ENCODE results near the gene ADGRE1.

The ADGRE1 gene

DNA sequence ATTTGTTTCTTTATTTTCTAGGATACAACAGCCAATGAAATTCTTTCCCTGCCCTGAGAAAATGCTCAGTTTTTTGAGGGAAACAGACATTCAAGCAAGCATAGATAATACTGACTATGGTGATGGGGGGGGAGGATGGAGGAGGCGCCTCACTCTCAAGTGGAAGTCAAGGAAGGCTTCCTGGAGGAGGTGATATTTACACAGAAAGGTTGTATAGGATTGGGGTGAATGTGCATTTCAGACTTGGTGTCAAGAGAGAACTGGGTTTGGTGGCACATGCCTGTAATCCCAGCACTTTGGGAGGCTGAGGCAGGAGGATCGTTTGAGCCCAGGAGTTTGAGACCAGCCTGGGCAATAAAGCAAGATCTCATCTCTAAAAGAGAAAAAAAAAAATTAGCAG is 12.2 kb upstream of the ADGRE1 start:
- no peak for DNase-seq (ENCODE audit: low read depth in 2 of 2, low spot score in 1 of 2)

DNA sequence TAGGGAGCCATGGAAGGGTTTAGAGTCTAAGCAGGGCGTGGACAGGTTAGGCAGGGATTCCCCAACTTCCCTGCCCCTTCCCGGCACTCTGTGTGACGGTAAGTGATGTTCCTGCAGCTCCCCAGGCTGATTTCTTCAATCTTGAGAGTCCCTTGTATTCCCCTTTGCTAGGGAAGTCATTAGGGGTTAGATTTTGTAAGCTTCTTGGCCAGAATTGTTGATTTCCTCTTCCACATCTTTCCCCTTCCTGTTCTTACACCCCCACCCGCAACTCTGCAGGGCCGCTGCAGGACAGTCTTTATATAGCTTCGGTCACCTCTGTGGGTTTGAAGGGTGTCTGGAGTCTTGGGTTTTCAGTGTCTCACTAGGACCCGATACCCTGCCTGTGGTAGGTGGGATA is 10.6 kb upstream of the ADGRE1 start:
- no peak for DNase-seq (ENCODE audit: low read depth in 2 of 2, low spot score in 1 of 2)

DNA sequence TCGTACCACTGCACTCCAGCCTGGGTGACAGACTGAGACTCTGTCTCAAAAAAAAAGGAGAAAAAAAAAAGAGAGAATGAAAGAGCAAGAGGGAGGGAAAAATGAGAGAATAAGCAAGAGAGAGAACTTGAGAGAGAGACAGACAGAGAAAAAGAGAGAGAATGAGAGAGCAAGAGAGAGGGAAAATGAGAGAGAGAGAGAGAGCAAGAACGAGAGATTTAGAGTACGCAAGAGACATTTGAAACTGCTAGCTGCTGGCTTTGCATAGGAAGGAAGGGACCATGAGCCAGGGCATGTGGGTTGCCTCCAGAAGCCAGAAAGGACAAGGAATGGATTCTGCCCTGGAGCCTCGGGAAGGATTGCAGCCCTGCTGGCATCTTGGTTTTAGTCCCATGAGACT is 9.6 kb upstream of the ADGRE1 start:
- DNase-seq (ENCODE audit: low read depth in 2 of 2, low spot score in 1 of 2), result no peak

DNA sequence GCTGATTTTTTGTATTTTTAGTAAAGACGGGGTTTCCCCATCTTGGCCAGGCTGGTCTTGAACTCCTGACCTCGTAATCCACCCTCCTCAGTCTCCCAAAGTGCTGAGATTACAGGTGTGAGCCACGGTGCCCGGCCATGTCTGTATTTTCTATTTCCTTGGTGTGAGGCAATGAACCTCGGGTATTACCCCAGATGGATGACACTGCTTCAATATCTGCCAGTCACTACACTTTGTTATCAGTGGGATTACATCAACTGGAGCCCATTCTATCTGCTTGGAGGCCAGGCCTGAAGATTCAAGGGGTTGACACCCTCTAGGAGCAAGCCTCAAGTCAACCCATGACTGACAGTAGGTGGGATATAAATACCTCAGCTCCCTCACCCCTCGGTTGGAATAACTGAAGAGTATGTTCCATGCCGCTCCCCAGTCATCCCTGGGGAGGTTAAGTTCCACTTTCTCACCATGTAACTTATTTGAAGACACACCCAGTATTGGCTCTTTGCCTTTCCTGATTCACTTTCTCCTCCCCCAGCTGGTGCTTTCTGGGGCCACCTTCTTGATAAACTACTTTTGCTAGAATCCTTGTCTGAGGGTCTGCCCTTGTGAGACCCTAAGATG is 992 bp upstream of the ADGRE1 start:
- no peak for DNase-seq (ENCODE audit: low read depth in 2 of 2, low spot score in 1 of 2)

DNA sequence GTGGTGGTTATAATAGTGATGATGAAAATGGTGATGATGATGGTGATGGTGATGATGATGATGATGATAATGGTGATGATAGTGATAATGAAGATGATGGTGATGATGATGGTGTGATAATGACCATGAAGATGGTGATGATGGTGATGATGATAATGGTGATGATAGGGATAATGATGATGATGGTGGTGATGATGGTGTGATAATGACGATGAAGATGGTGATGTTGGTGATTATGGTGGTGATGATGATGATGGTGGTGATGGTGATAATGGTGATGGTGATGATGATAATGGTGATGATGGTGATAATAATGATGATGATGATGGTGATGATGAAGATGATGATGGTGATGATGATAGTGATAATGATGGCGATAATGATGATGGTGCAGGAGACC is 1.6 kb downstream of the ADGRE1 start:
- DNase-seq (ENCODE audit: low read depth in 2 of 2, low spot score in 1 of 2), result no peak

DNA sequence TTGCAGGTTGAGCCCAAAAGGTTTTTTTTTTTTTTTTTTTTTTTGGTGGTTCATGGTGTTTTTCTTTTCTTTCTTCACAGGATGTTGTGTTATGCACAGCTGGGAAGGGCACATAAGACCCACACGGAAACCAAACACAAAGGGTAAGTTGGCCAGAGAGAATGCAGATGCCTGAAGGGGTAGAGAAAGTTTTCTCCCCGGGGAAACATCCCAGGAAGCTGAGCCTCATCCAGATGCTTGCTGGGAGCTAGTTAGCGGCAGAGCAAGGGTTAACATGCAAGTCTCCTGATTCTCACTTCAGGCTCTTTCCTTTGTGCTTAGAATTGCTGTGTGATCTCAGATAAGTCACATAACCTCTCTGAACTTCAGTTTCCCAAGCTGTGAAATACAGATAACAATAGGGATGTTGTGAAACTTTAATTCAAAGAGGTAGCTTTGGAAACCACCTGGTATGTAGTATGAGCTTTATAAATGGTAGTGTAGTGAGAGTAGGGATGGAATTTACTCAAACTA is 3.1 kb downstream of the ADGRE1 start:
- DNase-seq (ENCODE audit: low read depth in 2 of 2, low spot score in 1 of 2), result no peak

DNA sequence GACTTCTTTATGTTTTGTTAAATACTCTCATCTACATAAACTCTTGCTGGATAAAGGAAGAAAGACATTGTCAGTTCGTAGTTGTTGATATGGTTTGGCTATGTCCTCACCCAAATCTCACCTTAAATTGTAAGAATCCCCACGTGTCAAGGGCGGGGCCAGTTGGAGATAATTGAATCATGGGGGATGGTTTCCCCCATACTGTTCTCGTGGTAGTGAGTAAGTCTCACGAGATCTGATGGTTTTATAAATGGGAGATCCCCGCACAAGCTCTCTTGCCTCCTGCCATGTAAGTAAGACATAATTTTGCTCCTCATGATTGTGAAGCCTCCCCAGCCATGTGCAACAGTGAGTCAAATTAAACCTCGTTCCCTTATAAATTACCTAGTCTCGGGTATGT is 3.6 kb downstream of the ADGRE1 start:
- DNase-seq (ENCODE audit: low read depth in 2 of 2, low spot score in 1 of 2), result no peak

DNA sequence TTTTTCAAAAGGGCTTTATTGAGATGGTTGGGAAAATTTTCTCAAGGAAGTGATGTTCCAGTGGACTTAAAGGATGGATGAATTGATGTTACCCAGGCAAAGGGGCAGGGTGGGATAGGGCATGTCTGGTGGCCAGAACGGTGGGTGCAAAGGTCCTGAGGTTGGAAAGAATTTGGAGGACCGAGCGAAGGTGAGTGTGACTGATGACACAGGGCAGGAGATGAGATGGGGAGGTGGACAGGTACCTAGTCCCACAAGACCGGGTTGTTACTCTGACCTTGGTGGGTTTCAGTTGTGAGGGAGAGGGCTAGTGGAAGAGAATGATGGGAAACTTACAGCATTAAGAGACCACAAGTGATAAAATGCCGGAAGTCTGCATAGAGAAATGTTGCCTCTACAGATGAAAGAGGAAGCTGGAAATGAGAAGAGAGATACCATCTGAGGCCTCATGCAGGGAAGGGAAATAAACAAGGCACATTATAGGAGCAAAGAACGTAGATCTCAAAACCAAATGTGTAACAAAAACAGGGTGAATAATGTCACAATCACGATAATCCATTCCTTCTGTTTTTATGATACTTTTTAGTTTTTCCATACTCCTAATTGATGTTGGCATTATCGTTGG is 4.5 kb downstream of the ADGRE1 start:
- DNase-seq (ENCODE audit: low read depth in 2 of 2, low spot score in 1 of 2), result no peak

DNA sequence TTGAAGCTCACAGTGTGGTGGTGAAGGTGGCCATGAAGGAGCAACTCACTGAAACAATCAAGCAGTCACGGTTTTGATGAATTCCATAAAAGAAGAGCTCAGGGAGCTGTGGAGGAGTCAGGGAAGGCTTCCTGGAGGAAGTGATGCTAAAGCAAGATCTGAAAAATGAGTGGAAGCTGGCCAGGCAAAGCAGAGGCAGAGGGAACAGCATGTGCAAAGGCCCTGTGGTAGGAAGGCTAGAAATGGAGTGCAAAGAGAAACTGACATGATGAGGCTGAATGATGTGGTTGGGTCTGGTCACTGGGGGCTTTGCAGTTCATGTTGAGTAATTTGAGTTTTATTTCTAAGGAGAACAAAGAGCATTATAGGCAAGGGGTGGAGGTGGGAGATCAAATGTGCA is 6.9 kb downstream of the ADGRE1 start:
- no peak for DNase-seq (ENCODE audit: low read depth in 2 of 2, low spot score in 1 of 2)

DNA sequence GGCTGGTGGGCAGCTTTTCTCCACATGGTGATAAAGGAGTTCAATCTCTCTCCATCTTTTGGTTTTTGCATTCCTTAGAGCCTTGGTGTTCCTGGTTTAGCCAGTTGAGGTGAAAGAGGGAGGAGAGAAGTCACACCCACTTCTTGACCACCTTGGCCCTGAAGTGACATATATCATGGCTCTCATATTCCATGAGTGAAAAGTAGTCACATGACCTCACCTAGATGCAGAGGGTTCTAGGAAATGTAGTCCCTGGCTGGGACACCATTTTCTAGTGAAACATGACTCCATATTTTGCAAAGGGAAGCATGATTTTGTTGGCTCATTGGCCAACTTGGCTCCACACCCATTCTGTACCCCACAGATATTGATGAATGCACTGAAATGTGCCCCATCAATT is 16.1 kb downstream of the ADGRE1 start:
- no peak for DNase-seq (ENCODE audit: low read depth in 2 of 2, low spot score in 1 of 2)

DNA sequence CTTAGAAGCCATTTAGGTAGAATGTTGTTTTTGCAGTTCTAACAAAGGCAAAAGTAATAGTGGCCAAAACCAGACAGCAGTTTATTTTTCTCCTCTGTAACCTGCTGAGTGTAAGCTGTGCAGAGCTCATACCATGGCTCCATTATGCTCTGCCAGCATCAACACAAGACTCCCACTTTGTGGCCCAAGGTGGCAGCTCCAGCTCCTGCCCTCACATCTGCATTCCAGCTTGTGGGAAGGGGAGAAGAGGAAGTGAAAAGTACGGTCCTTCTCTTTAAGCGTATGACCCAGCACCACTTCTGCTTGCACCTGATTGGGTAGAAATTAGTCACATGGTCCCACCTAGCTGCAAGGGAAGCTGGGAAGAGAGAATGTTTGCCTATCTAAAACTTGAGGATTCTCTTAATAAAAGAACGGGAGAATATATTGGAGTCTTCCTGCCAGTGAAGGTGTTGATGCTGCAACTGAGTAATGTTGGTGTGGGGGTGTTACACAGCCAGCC is 19.2 kb downstream of the ADGRE1 start:
- no peak for DNase-seq (ENCODE audit: low read depth in 2 of 2, low spot score in 1 of 2)

DNA sequence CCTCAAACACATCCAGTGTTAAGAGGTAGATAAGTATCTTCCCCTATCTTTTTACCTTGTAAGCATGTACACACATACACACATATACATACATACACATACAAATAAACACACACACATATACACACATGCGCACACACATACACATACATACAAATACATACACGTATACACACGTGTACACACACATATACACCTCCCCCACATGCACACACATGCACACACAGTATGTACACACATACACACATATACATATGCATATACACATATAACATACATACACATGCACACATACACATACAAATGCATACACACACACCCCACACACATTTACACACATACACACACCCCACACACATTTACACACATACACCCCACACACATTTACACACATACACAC is 24.1 kb downstream of the ADGRE1 start:
- DNase-seq (ENCODE audit: low read depth in 2 of 2, low spot score in 1 of 2), result no peak

DNA sequence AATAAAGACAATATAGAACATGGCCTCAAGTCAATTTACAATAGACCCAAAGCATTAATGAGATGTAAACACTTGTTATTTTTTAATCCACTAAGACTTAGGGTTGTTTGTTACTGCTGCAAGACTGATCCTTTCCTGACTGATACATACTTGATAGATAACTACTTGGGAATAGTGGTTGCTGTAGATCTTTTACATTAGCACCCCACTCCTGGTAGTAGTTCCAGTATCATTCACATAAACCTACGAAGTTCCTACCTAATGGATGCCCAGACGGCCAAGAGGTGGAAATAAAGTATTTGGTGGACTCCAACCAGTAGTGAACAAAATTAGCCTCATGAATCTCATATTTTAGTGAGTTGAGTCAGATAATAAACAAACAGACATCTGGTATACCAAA is 26.9 kb downstream of the ADGRE1 start:
- DNase-seq (ENCODE audit: low read depth in 2 of 2, low spot score in 1 of 2), result no peak

DNA sequence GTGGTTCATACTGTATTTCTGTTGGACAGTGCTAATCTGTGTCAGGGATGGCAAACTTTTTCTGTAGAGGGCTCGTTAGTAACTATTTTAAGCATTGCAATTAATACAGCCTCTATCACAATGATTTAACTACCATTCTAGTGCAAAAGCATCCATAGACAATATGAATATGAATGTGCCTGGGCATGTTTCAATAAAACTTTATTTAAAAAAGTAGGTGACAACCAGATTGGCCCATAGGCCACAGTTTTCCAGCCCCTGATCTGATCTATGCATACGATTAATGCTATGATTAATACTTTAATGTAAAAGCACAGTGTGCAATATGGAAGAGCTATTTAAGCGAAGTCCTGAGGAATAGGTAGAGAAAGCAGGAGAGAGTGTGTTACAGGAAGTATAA is 29.6 kb downstream of the ADGRE1 start:
- DNase-seq (ENCODE audit: low read depth in 2 of 2, low spot score in 1 of 2), result no peak

DNA sequence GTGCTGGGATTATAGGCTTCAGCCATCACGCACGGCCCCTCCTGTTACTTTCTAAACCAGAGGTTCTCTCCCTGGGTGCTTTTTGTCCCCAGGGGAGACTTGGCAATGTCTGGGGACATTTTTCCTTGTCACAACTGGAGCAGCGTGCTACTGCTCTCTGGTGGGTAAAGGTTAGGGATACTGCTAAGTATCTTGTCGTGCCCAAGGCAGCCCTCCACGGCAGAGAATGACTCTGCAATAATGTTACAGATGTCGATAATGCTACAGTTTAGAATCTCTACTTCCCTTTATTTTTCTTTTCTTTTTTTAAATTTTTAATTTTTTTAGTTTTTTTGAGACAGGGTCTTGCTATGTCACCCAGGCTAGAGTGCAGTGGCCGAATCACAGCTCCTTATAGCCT is 38.0 kb downstream of the ADGRE1 start:
- no peak for DNase-seq (ENCODE audit: low read depth in 2 of 2, low spot score in 1 of 2)

DNA sequence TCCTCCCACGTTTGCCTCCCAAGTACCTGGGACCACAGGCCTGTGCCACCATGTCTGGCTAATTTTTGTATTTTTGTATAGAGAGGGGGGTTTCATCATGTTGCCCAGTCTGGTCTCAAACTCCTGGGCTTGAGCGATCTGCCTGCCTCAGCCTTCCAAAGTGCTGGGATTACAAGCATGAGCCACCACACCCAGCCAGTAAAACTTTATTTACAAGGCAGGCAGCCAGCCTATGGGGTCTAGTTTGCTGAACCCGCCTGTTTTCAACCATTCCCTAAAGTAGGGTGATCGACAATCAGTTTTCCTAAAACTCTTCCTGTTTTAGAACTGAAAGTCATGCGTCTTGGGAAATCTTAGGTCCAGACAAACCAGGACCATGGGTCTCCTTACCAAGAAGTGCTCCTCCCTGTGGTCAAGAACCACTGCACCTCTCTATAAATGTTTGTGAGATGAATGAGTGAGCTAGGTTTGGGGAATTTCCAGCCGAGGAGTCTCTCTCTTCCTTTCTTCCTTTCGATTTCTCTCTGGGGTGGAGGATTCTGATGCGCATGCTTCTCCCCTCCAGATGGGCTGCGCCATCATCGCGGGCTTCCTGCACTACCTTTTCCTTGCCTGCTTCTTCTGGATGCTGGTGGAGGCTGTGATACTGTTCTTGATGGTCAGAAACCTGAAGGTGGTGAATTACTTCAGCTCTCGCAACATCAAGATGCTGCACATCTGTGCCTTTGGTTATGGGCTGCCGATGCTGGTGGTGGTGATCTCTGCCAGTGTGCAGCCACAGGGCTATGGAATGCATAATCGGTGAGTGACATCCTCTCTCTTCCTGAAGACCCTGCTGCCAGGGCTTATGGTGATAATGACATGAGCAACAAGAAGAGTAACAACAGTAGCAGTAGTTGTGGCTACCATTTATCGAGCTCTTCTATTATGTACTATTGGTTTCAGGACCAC is 38.7 kb downstream of the ADGRE1 start:
- no peak for DNase-seq (ENCODE audit: low read depth in 2 of 2, low spot score in 1 of 2)

DNA sequence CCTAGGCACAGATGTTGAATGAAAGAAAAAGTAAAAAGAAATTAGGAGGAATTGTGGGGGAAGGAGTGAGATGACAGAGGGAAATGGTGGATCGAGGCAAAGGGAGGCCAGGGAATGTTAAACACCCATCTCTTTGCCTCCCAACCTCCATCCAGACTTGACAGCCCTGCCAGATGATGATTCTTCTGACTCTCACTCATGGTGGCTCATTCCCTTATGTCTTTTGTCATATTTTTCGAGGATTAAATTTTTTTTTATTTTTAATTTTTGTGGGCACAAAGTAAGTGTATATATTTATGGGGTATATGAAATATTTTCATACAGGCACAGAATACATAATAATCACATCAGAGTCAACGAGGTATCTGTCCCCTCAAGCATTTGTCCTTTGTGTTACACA is 42.8 kb downstream of the ADGRE1 start:
- DNase-seq (ENCODE audit: low read depth in 2 of 2, low spot score in 1 of 2), result no peak

DNA sequence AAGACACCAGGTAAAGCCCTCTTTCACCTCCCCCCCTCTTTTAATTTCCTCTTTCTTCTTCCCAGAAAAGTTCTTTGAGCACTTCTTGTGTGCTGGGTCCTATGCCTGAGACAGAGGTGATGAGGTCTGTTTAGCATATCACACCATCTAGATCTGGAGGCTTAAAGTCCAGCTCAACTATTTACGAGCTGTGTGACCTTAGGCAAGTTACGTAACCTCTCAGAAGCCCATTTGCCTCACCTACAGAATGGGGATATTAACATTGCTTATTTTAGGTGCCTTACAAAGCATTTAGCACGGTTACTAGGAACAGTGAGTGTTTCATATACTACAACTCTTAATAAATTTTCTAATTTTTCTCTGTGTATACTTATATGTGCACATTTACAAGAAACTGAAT is 47.7 kb downstream of the ADGRE1 start:
- DNase-seq (ENCODE audit: low read depth in 2 of 2, low spot score in 1 of 2), result no peak

DNA sequence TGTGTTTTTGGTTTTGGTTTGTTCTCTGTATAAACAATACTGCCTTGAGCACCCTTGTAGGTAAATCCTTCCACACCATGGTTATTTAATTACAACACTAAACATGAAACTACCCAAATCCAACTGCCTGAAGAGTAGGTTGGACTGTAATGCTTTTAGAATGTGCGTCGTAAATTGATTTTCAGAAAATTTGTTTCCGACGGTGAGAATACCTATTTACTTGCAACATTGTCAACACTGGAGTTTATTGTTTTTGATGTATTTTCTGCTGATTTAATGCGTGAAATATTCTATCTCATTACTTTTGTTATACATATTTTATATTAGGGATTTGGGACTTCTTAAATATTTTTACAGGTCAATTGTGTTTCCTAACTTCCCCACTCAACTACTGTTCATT is 48.2 kb downstream of the ADGRE1 start:
- DNase-seq (ENCODE audit: low read depth in 2 of 2, low spot score in 1 of 2), result no peak

DNA sequence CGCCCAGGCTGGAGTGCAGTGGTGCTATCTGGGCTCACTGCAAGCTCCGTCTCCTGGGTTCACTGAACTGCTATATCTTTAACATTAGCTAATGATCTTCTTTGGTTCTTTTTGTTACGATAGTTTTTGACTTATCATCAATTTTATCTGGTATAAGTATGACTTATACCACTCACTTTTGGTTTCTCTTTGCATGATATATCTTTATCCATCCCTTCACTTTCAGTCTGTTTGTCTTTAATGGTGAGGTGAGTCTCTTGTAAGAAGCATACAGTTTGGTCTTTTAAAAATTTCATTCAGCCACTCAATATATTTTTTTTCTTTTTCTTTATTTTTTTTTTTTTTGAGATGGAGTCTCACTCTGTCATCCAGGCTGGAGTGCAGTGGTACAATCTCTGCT is 58.4 kb downstream of the ADGRE1 start:
- DNase-seq (ENCODE audit: low read depth in 2 of 2, low spot score in 1 of 2), result no peak

DNA sequence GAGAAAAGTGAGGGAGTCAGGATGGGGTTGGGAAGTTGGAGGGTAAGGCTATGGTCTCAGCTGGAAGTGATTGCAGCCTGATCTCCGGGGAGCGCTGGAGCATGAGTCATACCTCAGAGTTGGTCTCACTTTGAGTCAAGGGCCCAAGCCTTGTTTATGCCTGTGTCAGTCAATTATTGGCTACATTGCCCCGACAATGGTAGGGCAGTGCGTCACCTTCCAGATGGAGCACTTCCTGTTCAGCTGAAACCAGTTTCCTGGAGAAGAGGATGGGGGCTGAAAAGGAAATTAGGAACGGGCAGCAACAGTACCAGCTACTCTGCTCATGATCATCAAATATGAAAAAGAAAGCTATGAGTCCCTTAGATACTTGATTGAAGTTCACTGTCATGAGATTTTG is 60.4 kb downstream of the ADGRE1 start:
- DNase-seq (ENCODE audit: low read depth in 2 of 2, low spot score in 1 of 2), result no peak

DNA sequence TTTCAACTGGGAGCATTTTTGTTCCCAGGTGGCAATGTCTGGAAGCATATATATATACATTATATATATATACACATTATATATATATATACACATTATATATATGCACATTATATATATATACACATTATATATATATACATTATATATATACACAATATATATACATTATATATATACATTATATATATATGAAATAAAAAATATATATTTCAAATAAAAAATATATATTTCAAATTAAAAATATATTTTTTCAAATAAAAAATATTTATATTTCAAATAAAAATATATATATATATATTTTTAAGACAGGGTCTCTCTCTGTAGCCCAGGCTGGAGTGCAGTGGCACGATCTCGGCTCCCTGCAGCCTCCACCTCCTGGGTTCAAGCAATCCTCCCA is 61.5 kb downstream of the ADGRE1 start:
- DNase-seq (ENCODE audit: low read depth in 2 of 2, low spot score in 1 of 2), result no peak
